Heart left ventricle (tissue), 16 donors: ENCODE measurements around the gene OMP. TPM values are rescaled to one million over a fixed set of nuclear protein-coding genes. Genes with fewer than 3 reads are reported as not detected.
A peak's percentile ranks its signal among the peaks of the same experiment; 100 is the strongest.

ENCODE experiments used
- ATAC-seq, 4 donors: fragments of 200-7000 bp; cut with Tn5 transposase; one replicate each; pipeline ENCODE4 v1.9.1; 2020 to 2022; ENCODE audit warnings: moderate library complexity in 4 of 4, mild to moderate bottlenecking in 3 of 4, moderate number of reproducible peaks in 1 of 4
- DNase-seq, 5 donors: peaks; one replicate each; pipeline ENCODE4 v3.0.0-alpha.2; 2020
- H3K27ac ChIP-seq, 12 donors: fragments of 200-600 bp; sonication (generic) in 4 of 12; one replicate each; pipeline versions ENCODE4 v1.5.0 to v1.8.0; 2016 to 2022; ENCODE audit warnings: mild to moderate bottlenecking in 2 of 12
- H3K27me3 ChIP-seq, 9 donors: fragments of 200-600 bp; sonication (generic) in 2 of 9; one replicate each; pipeline versions ENCODE4 v1.5.1 to v1.8.0; 2016 to 2022; ENCODE audit warnings: mild to moderate bottlenecking in 3 of 9
- H3K36me3 ChIP-seq, 9 donors: fragments of 200-600 bp; sonication (generic) in 2 of 9; one replicate each; pipeline versions ENCODE4 v1.5.0 to v1.8.0; 2018 to 2022; ENCODE audit warnings: mild to moderate bottlenecking in 2 of 9
- H3K4me1 ChIP-seq, 12 donors: fragments of 200-600 bp; sonication (generic) in 4 of 12; one replicate each; pipeline versions ENCODE4 v1.5.0 to v1.8.0; 2016 to 2022; ENCODE audit warnings: mild to moderate bottlenecking in 3 of 12
- H3K4me3 ChIP-seq, 12 donors: fragments of 200-600 bp; sonication (generic) in 4 of 12; one replicate each; pipeline versions ENCODE4 v1.5.0 to v1.8.0; 2017 to 2022; ENCODE audit warnings: mild to moderate bottlenecking in 9 of 12, moderate library complexity in 4 of 12
- H3K9me3 ChIP-seq, 12 donors: fragments of 200-600 bp; sonication (generic) in 4 of 12; one replicate each; pipeline versions ENCODE4 v1.5.0 to v1.8.0; 2016 to 2022; ENCODE audit warnings: mild to moderate bottlenecking in 1 of 12
- POLR2A ChIP-seq, 2 donors: fragments of 450-650 bp; IDR thresholded peaks; one replicate each; pipeline ENCODE4 v1.6.1; 2017; ENCODE audit warnings: antibody characterized with exemption in 2 of 2, mild to moderate bottlenecking in 2 of 2, moderate library complexity in 2 of 2
- WGBS, 4 donors: extraction: QIAGEN DNeasy Blood & Tissue Kit in 2 of 4; methylation state at CpG; one replicate each; pipeline versions ENCODE4 v1.1.5 to v1.1.7; 2013 to 2018; 5-methylcytosine and 5-hydroxymethylcytosine counted together
- intact Hi-C, 10 donors: fragments of 100-400 bp; cut with DNase I; formaldehyde crosslinking; loops; one replicate each; pipeline versions ENCODE4 v1.11.1 to v1.14.2; 2022
- long read RNA-seq, 3 donors: library from polyadenylated mRNA; unstranded; transcript quantifications; one replicate each; pipeline ENCODE4 v2.0.0, GENCODE V29; 2020 to 2021
- polyA plus RNA-seq, 2 donors: library from polyadenylated mRNA; stranded (reverse); fragments of 200-250 nt; gene quantifications; one replicate each; pipeline ENCODE4 v1.2.3, GENCODE V29; 2013
- total RNA-seq, 9 donors: library from RNA; depleted of rRNA in 2 of 9; stranded (reverse); fragments of >200 nt in 2 of 9; fragmentation: NEBNext Ultra II Directional in 3 of 9; extraction: Animal tissue kit (Norgen Biotek cat#: 25700) in 3 of 9; gene quantifications; one replicate each; pipeline versions ENCODE4 v1.1.0 to v1.2.4, GENCODE V29; 2016 to 2023
- TF ChIP-seq, protein P1 (sequence below), 12 donors: fragments of 200-600 bp; sonication (generic) in 4 of 12; IDR thresholded peaks; one replicate each; pipeline versions ENCODE4 v1.5.0 to v1.8.0; 2018 to 2022; ENCODE audit warnings: antibody characterized with exemption in 12 of 12, mild to moderate bottlenecking in 5 of 12
- donor health status: ischemic (EF 13 %, LVEDD 7.1; RV severe dilation, severe dysfunction).
- donor health status: healthy with polysubstance abuse.
- donor health status: DM: no; HTN: yes; CAD: no.
- donor health status: DM: no; HTN: no; CAD: no.
- donor health status: ischemic (EF 25% LVEDD 6.9; RV normal size, moderate dysfunction).
- donor health status: ischemic (EF 25% LVEDD 5.7; RV mildly dilated, moderate dysfunction).
- donor health status: healthy.
- donor health status: DM: yes; HTN: yes; CAD: no.
- donor health status: ischemic (EF 35%, LVEDD 5.7; RV mildly dilated, moderate dysfunction).
- donor health status: nonischemic (EF 11% LVEDD 7.7; RV severe dilation, severe dysfunction).
- donor health status: DM: yes; HTN: yes; CAD: no.
- donor health status: PGD.
- donor health status: ischemic (EF 29% LVEDD 5.4; RV normal size, mild dysfunction).
- donor health status: nonischemic (EF 23%, LVEDD 6.1; RV moderate dilation, normal function).

OMP gene, protein sequence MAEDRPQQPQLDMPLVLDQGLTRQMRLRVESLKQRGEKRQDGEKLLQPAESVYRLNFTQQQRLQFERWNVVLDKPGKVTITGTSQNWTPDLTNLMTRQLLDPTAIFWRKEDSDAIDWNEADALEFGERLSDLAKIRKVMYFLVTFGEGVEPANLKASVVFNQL
- total RNA-seq (not detected), polyA plus RNA-seq (not detected)
- long read RNA-seq, donor 1, result 0 reads
- long read RNA-seq, donor 2, result 0 reads
- long read RNA-seq, donor 3, result 0 reads

- peak in 2 of 5 donors; percentile 13 to 48 for DNase-seq
- WGBS, 4 donors, result 92 to 95% (median 92%) methylated on average over 29 to 37 of the region's 37 CpGs
- Histone ChIP-seq H3K4me3 (no peak within 1 kb of the TSS), H3K4me1 (peaks cover 0 to under 1% (median 0%) of the 10 kb centered on the region in 12 donors), H3K27ac (no peak within 1 kb of the TSS), H3K36me3 (no peaks in the 10 kb centered on the region), H3K9me3 (no peaks in the 10 kb centered on the region), H3K27me3 (no peaks in the 10 kb centered on the region)
- intact Hi-C loops, result no loop called here
- ATAC-seq, result no peak
- no peak for TF ChIP-seq POLR2A (IDR thresholded peaks at IDR 0.05)
- TF ChIP-seq, protein P1, sequence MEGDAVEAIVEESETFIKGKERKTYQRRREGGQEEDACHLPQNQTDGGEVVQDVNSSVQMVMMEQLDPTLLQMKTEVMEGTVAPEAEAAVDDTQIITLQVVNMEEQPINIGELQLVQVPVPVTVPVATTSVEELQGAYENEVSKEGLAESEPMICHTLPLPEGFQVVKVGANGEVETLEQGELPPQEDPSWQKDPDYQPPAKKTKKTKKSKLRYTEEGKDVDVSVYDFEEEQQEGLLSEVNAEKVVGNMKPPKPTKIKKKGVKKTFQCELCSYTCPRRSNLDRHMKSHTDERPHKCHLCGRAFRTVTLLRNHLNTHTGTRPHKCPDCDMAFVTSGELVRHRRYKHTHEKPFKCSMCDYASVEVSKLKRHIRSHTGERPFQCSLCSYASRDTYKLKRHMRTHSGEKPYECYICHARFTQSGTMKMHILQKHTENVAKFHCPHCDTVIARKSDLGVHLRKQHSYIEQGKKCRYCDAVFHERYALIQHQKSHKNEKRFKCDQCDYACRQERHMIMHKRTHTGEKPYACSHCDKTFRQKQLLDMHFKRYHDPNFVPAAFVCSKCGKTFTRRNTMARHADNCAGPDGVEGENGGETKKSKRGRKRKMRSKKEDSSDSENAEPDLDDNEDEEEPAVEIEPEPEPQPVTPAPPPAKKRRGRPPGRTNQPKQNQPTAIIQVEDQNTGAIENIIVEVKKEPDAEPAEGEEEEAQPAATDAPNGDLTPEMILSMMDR (IDR thresholded peaks at IDR 0.05), result no peak
These were observed at the start of gene OMP for GRCh38 chr11:77102246-77103210. Gene OMP, plus strand, starts transcription at chr11:77102840. Its CDS starts 0 bp downstream, at chr11:77102840.

DNA sequence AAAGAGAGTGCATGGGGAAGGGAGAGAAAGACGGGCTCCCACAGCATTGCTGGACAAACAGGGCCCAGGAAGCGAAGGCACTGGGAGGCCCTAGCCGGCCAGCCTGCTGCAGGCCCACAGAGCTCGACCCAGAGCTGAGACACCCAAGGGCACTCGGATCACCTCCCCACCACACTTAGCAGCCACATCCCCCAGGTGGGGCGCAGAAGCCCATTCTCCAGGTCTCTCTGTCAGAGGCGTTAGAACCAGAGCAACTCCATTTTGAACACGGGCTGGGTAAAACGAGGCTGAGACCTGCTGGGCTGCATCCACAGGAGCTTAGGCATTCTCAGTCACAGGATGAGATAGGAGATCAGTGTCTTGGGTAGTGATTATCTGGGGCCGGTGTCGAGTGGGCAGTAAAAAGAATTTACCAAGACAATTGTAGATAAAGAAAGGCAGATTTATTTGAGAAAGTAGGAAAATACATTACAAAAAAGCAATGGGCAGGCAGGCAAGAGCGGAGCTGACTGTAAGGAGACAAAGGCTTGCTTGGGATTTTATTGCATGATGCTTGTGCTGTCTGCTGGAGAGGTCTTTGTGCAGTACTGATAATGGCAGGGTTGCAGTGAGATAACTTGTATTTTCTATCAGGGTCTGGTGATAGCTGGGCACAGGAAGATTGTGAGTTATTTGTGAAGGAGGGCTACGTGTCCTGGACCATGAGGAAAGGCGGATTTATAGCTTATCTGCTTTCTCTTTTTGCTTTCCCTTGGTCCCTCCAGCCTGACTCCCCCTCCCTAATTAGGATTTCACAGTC lies 49.2 kb upstream of the OMP start:
- DNase-seq (no peak), ATAC-seq (no peak)
- no peak overlapping the region for H3K4me3 ChIP-seq
- no peaks in the 10 kb centered on the region for H3K4me1 ChIP-seq
- intact Hi-C loops, result no loop called here
- no peak for TF ChIP-seq POLR2A (IDR thresholded peaks at IDR 0.05)
- TF ChIP-seq, protein P1 (IDR thresholded peaks at IDR 0.05), result no peak
- WGBS, 4 donors, result 70 to 77% (median 72%) methylated on average over 14 of the region's 14 CpGs
- H3K27ac ChIP-seq, result no peak overlapping the region
- no peaks in the 10 kb centered on the region for H3K36me3 ChIP-seq
- H3K9me3 ChIP-seq, result peaks cover 0 to 21% (median 13%) of the 10 kb centered on the region in 12 donors
- no peaks in the 10 kb centered on the region for H3K27me3 ChIP-seq

GRCh38 chr11:77054084-77054483 lies 48.6 kb upstream of the OMP start:
- Histone ChIP-seq H3K27ac (no peak overlapping the region), H3K4me1 (no peaks in the 10 kb centered on the region), H3K9me3 (peaks cover 0 to 21% (median 13%) of the 10 kb centered on the region in 12 donors), H3K4me3 (no peak overlapping the region), H3K27me3 (no peaks in the 10 kb centered on the region), H3K36me3 (no peaks in the 10 kb centered on the region)
- ATAC-seq (no peak), DNase-seq (no peak)
- intact Hi-C loops, result no loop called here
- WGBS, 4 donors, result 70 to 95% (median 79%) methylated on average over 1 of the region's 1 CpG
- TF ChIP-seq, protein P1 (IDR thresholded peaks at IDR 0.05), result no peak
- no peak for TF ChIP-seq POLR2A (IDR thresholded peaks at IDR 0.05)
